NCI-H1436 (cell line): ENCODE results near the gene PYGM.
A peak's percentile ranks its signal among the peaks of the same experiment; 100 is the strongest.

Experiments
- DNase-seq: peaks from one replicate; lab custom pipeline; 2025; lab: John Stamatoyannopoulos, UW

PYGM gene

DNA sequence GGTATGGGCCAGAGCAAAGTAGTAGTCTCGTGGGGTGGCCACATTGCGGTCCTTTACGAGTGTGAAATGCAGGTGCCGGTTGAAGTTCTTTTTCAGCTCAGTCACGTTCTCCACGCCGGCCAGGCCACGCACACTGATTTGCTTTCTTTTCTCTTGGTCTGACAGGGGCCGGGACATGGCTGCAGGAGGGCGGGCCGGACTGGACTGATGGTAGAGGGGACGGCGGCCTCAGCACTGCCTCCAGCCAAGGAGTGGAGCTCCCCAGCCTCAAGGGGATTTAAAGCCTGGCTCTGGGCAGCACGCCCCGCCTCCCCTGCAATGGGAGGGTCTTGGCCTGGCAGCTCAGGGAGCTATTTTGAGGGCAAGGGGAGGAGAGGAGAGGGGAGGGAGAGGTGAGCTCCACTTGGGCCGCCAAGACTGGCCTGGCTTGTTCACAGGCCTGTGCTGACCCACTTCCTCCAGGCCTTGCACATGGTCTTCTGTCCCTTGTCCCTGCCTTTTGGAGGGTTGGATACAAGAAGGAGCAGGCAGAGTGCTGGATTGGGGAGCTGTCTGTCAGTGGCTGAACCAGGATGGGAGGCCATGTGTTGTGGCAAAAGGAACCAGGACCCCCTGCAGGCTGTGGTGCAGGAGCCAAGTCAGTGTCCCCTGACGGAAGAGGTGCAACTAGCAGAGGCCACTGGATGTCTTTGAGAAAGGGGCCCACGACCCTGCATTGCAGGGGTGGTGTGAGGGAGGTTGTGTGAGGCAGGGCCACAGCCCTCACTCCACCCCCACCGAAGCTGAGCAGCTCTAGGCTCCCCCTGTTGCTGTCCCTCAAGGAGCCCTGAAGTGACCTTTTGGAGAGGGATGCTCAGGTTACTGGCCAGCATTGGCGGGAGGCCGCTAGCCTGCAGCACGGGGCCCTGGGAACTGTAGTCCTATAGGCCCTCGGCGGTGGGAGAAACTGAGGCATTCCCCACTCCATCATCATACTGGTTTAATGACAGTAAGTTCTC lies at the start of gene PYGM:
Gene PYGM (minus strand): TSS at position 253 of the 998 bp plus-strand sequence. CDS start 76 bp downstream, at position 177.
- DNase-seq = no peak

DNA sequence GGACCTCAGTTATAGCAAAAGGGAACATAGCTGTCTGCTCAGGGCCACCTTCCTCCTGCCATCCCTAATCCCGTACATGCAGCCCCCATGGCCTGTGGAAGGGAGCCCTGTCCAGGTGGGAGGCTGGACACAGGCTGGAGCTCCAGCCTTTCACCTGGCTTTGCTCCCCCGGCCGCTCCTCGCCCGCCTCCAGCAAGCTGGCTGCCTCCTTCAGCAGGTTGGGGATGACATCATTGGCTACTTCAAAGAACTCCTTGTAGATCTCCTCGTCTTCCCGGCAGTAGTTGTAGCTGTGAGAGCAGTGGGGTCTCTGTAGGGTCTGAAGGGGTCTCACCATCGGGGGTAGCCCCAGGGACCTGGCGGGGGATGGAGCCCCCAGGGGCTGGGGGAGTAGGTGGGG lies 45.7 kb upstream of the PYGM start:
- no peak for DNase-seq

DNA sequence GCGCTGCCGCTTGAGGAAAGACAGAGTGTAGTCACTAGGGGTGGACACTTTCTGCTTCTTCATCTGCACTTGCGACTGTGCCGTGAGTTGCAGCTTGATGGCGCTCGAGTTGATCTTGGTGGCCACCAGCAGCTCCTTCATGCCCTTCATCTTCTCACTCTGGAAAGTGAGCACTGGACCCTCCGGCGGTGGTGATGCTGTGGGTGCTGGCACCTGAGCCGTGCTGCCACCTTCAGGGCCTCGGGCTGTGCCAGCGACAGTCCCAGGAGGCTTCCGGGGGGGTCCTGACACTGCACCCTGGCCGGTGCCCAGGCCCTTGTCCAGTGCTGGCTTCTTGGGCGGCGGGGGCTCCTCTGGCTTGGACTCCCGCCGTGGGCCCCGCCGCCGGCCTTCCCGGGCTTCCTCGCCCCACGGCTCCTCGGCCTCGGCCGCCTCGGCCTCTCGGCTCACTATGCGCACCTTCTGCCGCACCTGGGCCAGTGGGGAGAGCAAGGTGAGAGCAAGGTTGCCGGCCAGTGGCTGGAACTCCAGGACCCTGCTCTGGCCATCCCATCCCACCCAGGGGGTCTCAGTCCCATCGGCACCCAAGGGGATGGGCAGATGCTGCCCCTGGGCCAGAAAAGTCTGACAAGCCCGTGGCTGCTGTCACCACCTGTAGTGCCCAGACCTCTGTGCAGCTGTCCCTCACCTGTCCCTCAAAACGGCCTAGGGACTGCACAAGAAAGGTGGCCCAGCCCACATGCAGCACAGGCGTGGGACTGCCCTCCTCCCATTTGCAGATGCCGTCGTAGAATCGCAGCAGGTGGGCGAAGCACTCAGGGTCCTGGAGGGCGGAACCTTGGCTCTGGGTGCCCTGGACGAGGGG lies 44.8 kb upstream of the PYGM start:
- no peak for DNase-seq

GRCh38 chr11:64803846-64804345 lies 44.1 kb upstream of the PYGM start:
- DNase-seq = no peak

DNA sequence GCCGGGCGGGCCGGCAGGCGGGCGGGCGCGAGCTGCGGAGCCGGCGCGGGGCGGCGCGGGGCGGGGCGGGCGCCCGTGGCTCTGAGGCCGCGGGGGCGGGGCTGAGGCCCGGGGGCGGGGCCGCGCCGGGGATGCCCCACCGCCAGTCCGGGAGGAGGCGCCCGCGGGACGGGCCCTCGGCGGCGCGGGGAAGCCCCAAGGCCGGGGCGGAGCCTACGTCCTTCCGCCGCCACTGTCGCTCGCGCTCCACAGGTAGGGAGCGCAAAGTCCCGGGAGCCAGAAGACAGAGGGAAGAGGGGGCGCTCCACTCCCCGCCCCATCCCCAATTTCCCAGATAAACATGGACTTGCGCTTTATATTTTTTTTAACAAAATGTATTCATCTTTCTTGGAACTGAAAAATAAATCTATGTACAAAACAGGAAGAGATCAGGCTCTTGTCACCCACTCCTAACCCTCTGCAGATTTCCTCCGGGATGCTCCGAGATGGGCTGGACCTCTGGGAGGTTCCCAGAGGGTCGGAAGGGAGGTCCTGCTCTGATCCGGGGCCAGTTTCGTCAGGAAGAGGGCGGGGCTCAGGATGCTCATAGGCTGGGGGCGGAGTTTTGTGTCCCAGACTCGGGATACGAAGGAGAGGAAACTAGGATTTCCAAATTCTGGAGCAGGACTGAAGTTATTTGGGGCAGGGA lies 43.5 kb upstream of the PYGM start, which contains the start of gene MAP4K2:
Gene MAP4K2 (minus strand): TSS at position 57 of the 688 bp plus-strand sequence. CDS start 65 bp downstream, outside the sequence.
- peak; percentile 77 for DNase-seq

GRCh38 chr11:64802370-64803157 lies 42.8 kb upstream of the PYGM start:
- no peak for DNase-seq

DNA sequence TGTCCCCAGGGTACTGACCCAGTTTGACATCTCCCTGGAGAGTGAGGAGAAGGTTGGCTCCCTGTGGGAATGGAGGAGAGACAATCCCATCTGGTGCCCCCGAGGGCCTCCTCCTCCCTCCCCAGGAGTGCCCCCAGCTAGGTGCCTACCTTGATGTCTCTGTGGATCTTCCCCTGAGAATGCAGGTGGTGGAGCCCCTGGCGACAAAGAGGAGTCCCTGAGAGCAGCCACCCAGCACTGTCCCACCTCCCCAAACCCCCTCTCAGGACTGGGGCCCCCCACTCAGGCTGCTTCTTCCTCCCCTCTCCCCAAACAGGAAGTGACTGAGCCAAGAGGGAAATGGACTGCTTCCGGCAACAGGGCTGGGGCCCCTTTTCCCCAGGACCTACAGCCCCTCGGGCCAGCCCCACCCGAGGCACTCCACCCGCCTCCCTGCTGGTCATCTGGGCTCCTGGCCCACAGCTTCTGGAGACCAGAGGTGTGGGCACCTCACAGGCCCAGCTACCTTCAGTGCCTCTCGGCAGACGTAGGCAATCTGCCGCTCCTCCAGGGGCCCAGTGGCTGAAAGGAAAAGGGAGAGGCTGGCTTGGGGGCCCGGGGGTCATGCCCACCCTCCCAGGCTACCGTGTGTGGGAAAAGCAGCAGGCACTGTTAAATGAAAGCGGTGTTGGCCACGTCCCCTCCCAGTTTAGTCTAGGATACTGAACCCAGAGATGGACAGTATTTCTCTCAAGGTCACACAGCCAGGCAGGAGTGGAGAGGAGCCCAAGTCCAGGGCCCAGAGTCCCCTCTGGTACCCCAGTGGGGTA lies 42.0 kb upstream of the PYGM start:
- no peak for DNase-seq

DNA sequence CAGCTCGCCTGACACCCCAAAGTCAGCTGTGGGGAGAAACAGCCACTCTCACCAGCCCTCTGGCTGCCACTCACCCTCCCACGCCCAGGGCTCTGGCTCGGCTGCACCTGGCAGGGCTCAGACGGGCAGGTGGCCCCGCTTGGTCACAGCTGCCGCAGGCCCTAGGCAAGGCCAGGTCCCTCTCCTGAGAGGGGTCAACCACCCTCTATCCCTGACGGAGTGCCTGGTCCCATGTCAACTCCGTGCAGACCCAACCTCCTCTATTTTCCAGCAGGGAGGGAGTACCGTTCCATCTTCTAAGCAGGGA lies 41.3 kb upstream of the PYGM start:
- DNase-seq = no peak

- no peak for DNase-seq
These were observed 40.8 kb upstream of the PYGM start for GRCh38 chr11:64800303-64801157.

- no peak for DNase-seq
These were observed 40.0 kb upstream of the PYGM start for GRCh38 chr11:64799623-64800302.

DNA sequence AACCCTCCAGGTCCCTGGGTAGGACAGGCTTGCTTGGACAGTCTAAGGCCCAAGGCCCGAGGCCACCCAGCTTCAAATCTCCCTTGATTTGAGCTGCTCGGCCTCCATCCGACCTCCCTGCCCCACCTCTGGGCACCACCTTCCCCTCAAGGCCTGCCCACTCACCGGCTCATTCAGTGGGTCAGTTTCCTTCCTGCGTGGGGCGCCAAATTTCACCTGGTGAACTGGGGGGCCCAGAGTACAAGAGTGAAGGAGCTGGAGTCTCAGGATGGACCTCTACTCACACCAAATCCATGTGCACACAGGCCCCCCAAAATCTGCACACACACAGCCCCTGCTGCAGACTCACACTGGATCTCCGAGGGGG lies 39.5 kb upstream of the PYGM start:
- DNase-seq = no peak

DNA sequence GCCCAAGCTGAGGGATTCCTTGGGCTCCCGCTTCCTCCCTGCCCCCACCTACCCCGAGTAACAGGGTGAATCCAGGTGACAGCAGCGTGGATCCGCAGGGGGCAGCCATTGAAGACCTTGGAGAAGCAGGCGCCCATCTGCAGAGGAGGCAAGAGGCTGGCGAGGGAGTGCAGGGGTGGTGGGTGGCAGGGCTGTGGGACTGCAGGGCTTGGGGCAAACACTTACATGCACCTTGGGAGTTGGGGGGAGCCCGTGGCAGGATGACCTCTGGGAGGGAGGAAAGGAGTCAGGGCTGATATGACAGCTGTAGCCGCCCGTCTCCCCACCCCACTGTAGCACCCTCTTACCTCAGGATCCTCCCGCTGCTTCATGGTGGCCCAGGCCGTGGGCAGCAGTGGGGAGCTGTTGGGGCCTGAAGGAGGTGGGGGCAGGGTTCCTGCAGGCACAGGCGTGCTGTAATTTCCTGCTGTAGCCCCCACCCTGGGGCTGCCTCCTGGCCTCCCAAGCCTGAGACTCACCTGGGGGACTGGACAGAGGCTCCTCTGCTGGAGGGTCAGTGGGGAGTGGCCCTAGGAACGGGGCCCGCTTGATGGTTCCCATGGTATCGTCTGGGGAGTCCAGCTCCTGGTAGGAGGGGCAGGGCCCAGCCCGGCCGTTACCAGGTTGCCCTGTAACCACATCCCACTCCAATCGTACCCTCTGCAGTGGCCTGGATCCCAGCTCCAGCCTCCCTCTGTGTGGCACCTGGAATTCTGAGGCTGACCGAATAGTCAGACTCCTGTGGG lies 37.2 kb upstream of the PYGM start:
- DNase-seq = no peak

DNA sequence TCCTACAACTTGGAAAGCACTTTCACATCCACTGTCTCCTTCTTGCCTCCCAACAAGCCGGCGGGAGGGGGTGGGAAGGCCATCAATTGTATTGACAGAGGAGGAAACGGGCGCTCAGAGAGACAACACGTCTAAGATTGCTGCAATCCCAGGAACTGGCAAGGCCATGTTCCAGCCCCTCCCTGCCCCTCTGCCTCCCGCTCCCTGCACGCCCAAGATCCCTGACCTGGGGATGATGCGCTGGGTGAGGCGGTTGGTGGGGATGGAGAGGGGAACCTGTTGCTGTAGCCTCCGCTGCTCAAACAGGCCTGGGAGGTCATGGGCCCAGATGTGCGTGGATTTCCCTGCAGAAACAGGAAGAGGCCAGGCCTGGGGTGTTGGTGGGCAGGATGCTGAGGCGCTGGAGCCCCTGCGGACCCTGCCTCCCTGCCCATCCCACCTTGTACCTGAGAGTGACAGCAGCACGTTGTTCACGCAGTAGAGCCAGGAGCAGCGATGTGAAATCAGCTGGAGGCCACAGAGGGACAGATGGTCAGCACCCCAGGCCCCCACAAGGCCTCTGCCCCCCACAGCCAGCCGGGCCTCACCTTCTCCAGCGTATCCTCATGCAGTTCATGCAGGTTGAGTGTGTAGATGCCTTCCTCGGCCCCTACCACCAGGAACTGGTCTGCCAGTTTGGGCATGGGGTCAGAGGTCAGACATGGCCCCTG lies 36.4 kb upstream of the PYGM start:
- DNase-seq = no peak

DNA sequence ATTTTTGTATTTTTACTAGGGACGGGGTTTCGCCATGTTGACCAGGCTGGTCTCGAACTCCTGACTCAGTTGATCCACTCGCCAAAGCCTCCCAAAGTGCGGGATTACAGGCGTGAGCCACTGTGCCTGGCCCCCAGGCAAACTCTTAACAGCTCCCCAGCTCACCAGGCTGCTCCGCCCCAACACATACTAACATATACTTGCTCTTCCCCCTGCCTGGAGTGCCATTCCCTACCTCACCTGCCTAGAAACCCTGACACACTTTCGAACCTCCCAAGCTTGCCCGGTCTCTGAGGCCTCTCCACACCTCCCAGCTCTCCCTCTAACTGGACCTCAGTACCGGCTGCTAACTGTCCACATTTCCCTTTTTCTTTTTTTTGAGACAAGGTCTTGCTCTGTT lies 34.8 kb upstream of the PYGM start:
- DNase-seq = no peak

- no peak for DNase-seq
These were observed 33.7 kb upstream of the PYGM start for GRCh38 chr11:64793271-64794160.

DNA sequence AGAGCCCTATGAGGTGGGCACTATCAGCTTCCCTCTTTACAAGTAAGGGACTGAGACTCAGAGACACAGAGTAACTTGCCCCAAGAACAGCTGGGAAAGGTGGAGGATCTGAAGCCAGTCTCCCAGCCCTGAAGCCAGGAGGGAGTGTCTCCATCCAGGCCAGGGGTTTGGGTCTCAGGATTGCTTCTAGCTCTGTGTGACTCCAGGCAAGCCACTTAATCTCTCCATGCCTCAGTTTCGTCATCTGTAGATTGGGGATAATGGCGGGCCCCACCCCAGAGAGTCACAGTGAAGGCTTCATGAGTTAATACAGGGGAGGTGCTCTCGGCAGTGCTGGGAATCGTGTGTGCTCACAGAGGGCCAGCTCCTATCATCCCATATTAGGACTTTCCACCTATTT lies 32.7 kb upstream of the PYGM start:
- no peak for DNase-seq
